Measurements from ENCODE around the gene RALGPS1.

The RALGPS1 gene

DNA sequence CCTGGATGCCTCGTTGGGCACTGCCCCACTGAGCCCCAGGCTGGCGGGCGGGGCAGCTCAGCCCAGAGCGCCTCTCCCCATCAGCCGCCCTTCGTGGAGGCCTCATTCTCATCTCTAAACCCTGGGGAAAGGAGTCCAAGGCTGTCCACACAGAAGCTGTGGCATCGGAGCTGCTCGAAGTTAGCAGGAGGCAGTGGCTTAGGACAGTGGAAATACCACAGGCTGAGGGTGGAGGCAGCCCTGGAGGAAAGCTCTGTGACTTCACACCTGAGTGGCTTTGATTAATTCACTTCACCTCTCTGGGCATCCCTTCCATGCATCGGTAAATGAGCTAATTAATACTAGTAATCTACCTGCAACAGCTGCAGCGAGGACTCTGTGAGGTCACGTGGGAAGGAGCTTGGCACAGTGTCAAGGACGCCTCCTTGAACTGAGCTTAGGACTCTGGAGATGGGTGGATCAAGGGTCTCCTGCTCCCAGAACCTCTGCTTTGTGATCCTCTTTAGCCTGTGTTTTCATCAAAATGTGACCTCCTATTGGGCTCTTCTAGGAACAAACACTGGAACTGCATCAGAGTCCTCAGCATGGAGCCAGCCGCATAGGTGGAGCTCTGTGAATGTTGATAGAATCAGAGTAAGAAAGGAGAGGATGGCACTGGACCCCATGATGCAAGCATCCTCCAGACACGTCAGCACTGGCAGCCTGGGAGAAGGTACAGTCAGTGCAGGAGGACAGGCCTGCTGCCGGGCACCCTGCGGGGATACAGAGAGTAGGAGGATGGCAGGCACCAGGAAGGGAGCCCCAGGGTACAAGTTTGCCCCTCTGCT, 208.7 kb downstream of the RALGPS1 start:
- no peak for DNase-seq

DNA sequence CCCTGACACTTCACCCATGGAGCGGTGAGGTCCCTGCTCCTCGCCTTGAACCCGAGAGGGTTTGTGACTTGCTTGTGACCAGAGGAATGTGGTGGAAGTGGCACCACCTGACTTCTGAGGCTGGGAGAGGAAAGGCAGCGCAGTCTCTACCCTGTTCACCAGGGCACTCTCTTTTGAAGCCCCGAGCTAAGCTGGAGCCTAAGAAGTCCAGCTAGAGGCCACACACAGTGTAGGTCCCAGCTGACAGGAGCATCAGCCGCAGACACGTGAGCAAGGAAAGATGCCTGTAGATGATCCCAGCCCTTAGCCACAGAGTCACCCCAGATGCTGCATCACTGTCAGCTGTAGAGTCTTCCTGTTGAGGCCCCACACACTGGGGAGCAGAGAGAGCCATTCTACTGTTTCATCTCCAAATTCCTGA, 209.5 kb downstream of the RALGPS1 start:
- no peak for DNase-seq

DNA sequence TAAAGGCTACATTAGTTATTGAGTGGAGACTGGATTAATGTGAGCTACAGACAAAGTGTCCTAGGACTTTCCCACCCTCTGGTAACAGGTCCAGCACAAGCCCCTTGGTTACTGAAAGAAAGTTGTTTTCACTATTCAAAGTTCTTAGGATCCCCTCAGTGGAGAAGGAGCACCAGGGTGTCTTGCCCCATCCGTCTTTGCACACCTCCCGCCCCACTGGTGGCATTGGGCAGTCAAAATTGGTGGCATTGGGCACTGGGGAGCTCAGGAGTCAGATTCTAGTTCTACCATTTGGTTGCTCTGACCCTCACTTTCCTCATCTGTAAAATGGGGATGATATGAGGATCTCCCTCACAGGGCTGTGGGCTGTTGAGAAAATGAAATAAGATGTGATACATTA, 210.2 kb downstream of the RALGPS1 start:
- no peak for DNase-seq

DNA sequence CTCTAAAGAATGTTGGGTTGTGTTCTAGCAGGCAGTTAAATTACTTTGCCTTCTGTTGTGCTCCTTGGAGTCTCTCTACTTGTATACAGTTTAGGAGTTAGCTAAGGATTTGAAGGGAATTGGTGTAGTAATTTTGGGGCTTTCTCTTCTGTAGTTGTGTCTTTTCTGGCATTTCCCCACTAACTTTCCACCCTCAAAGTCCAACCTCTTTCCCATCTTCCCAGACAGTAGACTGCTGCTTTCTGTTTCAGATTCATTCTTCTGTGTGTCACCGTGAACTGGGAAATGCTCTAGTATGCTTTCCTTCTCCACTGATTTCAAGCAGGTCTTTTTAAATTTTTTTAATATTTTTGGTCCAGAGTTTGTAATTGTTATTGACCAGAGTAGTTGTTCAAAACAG, 212.4 kb downstream of the RALGPS1 start:
- no peak for DNase-seq

DNA sequence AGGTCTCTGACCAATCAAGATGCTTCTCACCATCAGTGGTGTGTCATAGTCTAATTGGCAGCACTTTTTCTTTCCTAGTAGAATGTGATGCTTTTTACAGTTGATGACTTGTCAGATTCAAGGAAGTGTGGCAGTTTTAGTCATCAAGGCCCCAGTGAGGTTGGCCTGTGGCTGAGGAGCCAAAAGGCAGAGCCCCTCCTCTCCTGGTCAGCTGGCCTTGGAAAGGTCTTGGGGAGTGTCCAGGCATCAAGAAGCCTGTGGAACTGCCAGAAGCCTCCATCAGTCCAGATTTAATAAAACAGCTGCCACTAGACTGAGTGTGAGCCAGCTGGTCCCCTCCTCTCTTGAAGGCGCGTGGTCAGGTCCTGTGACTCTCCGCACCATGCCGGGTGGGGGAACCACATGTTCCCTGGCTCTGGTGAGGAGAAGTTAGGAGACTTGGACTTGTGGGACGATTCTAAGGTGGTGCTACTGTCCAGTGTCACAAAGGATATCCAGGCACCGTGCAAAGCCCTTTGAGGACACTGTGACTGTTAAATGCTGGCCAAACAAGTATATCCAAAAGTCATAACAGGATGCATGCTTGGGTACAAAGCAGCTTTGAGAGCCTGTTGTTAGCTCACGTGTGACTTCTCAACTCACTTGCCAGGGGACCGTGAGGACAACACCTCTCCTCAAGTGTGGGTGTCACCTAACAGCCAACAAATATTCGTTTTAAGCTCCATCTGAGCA, 213.9 kb downstream of the RALGPS1 start:
- no peak for DNase-seq

DNA sequence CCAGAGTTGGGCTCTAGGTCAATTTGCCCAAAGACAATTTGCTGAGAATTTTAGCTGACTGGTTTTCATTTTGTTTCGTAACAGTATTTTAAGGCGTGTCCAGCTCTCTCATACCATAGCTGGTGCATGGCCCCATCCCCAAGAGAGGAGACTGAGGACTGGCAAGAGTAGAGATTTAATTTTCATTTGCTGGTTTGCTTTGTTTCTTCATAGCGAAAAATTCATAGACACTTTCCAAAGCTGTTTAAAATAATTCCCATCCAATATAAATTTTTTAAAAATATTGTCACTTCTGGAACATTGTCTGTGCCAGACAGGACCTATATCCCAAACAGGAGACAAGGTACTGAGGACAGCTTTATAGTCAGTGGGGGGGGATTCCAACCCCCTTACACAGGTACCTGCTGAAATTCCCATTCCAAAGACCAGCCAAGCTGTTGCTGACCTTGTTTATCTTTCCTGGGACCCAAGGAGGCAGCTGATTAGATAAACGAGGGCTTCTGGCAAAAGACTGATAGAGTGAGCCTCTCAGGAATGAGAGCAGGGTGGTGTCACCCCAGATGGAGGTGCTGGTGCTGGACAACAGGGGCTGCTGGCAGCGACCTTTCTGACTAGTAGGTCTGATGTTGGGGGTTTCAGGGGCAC, 214.6 kb downstream of the RALGPS1 start:
- DNase-seq, result no peak

DNA sequence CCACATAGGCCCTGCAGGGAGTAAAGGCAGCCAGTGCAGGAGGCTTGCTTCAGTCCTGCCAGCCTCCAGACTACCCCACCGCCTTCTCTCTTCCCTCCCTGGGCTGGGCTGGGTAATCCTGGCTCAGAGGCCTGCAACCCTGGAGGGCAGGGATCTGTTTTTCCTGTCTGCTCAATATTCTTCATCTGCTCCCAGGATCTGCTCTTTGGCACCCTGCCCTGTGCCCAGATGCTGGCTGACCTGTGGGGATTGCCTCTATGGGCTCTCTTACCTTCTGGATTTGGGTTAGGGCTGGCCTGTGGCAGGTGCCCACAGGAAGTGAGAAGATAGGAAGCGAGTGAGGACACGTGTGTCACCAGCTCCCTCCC, 215.1 kb downstream of the RALGPS1 start:
- no peak for DNase-seq

DNA sequence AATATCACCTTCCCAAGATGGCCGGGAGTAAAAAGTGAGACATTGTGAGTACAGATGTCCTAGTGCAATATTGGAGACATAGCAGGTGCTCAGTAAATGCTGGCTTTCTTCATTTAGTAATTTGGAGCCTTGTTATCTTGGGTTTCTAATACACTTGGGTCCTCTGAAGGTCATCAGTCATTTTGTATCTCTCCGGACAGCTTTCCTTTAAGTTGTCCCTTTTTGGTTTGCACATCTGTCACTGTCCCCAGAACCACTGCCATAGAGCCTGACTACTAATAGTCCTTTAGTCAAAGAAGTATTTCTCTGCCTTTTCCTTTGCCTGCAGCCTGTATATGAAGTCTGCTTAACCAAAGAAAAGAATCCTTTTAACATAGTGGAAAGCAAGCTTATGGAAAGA, 215.7 kb downstream of the RALGPS1 start:
- DNase-seq, result no peak

DNA sequence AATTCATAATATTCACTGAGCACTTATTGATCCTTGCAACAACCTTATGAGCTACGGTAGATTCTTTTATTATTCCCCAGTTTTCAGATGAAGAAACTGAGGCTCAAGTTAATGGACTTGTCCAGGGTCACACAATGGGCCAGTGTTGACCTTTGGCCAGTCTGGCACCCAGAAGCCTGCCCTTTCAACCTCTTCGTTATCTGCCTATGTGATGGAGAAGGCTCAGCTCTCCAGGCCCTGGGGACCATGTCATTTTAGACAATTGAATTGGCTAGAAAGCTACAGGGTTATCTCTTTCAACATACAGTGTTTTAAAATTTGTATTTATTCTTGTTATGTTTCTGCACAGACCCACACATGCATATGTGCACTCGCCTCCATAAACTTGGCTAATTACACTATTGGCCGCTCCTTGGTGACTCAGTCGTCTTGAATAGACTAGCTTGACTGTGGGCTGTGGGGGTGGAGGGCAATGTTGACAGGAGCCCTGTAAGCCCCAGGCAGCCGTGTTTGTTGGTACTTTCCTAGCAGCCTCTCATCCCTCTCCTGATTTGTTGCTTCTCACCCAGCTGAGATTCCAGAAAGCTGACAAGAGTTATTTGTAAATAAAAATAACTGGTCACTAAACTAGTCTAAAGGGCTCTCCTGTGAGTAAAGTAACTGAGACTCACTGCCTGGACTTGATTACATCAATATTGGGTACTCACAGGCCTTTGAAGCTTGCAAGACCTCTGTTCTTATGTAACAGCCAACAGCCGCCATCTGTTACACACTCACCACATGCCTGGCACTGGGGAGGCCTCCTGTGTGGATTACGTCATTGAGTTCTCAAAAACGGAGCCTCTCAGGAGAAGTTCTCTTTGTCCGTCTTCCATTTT, 216.3 kb downstream of the RALGPS1 start:
- DNase-seq, result no peak

DNA sequence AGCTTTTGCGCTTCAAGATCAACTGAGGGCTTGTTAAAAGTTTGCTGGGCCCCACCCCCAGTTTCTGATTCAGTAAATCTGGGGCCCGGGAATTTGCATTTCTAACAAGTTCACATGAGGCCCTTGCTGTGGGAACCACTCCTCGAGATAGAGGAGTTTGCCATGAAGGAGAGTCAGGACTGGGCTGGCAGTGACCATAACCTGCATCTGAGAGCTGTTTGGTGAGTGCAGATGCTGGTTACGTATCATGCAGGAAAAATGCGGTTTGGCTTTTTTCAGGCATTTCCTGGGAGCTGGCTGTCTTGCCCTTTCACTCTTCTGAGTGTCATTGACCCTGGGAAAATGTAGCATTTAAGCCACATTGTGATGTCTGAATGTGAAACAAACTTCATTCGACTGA, 217.3 kb downstream of the RALGPS1 start:
- DNase-seq, result no peak

DNA sequence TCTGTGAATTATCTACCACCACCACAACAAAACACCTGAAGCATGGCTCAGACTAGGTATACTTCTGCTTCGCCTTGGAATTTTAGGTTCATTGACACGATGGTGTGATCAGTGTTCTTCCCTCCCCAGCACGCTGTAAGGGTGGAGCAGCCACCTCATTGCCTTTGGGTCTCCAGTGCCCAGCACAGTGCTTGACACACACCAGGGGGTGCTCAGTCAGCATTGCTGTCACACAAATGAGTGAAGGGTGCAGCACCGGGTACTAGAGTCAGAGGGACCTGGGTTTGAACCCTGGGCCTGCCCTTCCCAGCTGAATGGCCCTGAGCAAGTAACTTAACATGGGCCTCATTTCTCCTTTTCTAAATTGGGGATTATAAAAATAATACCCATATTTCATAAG, 217.8 kb downstream of the RALGPS1 start:
- no peak for DNase-seq

DNA sequence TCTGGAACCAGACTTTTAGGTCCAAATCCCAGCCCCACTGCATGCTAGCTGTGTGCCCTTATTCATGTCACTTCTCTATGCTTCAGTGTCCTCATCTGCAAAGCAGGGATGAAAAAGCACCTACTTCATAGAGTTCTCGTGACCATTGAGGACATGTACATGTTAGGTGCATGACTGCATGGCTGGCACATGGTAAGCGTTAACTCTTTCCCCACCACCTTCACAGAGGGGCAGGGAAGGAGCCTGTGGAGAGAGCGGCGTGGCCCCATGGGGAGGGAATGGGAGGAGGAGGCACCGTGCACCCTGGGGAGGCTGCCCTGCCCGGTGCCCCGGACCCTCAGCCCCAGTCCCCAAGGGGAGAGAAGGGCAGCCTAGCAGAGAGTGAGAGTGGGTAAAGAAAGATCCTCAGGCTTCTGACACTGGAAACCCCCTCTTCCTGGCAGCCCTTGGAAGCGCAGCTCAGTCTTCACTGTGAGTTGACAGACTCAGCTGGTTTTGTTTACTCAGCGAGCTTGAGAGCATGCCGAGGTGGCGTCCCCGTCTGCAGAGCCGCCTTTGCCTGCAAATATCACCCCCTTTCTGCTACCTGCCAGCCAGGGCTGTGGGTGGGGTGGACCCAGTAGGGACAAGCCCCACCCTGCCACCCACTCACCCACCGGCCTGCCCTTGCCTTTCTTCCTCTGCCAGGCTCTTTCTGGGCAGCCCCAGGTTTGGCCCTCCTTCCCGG, 218.5 kb downstream of the RALGPS1 start:
- DNase-seq, result no peak

DNA sequence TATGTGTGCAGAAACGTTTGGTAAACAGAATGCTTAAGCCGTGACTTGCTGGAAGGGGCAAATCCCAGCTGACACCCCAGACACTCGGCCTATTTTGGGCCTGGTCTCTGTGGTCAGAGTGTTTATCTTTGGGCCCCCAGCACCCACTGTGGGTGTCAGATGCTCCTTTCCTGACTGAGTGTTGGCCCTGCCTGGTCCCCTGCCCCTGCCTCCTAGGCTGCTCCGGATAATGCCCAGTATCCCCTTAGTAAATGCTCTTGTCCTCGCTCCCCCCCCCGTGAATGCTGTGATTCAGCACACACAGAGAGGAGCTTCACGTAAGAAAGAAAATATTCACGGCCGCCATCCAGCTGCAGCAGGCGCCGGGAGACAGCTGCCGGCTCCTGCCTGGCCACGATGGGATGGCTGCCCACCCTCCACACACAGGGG, 219.2 kb downstream of the RALGPS1 start:
- no peak for DNase-seq

DNA sequence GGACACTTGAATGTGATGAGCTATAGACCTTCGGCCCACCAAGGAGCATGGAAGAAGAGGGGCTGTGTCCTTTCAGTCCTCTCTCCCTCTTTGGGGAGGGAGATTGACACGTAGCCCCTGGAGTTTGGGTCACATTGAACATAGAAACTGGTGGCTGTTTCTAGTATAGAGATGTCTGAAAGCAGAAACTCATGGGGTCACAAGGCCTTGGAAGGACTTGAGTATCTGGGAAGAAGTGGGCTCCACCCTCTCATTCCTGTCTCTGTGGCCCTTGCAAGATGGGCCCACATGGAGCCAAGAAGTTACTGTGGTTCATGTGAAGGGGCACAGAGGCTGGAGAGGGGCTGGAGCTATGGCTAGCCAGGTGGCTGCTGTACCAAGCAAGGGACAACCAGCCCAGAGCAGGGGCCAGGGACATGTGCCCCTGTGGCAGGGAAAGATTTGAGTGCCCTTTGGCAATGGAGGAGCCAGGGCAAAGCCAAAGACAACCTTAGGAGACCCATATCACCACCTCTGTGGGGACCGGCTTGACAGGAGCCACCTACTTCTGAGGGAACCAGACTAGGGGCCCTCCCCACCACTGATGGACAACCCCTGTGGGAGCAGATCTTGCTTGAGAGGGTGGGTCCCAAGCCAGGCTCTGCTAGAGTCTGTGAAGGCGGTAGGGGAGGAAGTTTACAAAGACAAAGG, 220.6 kb downstream of the RALGPS1 start:
- no peak for DNase-seq

DNA sequence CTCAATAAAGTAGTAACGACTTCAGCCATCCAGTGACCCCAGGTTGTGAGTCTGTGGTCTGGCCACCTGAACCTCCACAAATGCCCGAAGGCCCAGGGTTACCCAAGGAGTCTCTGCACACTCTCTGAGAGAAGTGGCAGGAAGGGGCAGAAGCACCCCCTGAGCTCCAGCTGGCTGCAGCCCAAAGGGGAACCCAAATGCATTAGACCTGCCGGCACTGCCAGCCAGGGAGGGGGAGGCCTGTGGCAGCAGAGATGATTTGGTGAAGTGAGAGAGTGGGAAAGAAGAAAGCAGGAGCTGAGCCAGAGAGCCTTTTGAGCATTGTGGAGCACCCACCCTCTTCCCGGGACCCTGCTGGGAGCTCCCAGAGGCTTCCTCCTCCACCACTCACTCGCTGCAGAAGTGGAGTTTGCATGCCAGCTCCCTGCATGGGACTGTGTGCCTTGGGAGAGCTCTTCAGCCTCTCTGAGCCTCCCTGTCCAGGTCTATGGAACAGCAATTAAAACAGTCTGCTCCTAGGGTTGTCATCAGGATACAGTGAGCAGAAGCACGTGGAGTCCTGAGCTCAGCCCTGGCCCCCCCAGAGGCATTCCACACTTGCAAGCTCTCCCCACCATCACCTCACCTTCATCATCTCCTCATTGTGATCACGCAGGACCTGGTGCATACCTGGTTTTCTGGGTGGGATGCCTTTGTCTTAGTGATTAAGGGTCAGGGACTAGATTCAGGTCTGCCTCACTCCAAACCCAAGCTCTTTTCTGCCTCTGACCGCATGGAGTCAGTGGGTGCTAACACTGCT, 221.7 kb downstream of the RALGPS1 start:
- no peak for DNase-seq

DNA sequence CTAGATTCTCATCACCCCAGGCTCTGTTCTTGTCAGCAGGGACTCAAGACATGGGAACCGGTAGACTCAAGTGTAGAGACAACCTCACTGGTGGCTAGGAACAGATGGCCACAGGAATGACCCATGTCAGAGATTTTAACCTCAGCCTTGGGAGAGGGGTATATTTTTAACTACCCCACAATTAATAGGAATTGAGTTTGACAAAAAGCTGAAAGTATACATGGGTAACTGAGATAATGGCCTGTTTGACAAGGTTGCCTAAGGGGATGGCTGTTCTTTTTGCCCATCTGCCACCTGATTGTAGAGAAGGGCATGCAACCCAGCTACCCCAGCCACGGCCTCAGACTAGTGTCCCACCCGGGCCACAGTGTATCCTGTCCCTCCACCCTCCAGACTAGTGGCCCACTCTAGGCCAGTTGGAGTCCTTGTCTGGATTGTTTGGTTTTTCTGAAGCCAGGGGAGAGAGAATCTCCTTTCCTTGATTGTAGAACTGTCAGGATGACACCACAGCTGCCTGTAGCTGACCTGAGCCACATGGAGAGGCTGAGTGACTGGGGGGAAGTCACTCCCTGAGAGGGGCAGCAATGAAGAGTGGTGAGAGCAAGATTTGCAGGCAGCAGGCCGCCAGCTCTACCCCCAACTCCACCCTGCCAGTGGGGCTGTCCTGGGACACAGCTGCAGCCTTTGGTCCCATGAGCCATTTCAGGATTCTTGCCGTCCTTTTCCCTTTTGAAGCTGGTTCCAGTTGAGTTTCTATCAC, 222.5 kb downstream of the RALGPS1 start:
- DNase-seq, result no peak

DNA sequence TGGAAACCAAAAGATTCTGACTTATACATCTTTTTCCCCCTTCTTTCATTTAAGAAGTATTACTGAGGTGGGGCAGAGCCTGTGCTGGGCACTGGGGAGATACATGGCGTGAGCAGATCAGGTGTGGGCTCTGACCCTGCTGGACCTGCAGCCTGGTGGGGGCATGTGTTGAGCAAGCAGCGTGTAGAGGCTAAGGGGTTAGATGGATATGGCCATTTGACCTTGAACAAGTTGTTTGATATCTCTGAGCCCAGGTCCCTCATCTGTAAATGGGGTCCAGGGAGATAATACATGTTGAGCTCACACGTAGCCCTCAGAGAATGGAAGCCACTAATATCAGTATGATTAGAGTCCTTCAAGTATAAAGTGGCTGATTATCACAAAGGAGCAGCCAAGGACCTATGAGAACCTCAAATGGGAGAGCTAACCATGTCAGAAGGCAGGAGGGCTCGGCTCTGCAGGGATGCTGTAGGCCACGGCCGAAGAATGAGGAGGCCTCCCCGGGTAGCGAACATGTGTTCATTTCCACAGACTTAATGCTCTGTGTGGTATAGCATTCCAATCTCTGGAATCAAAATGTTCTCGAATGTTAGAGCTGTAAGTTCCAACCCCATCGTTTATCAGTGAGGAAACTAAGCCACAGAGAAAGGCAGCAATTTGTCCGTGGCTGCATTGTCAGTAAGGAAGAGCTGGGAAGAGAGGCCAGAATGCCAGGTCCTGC, 223.2 kb downstream of the RALGPS1 start:
- DNase-seq, result no peak

DNA sequence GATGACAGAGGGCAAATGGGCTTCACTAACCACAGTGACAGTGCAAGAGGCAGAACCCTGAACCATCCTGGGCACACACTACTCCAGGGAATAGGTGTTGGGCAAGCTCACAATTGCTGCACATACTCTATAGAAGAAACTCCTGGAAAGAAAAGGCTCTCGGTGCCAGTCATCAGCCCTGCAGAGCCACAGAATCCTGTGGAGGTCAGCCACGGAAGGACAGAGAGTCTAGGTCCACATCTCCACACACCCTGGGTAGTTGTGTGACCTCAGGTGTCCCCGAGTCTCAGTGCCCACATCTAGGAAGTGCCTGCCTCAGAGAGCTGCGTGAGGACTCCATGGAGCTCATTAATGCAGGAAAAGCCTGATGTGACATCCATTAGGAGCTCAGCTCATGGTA, 223.9 kb downstream of the RALGPS1 start:
- no peak for DNase-seq

DNA sequence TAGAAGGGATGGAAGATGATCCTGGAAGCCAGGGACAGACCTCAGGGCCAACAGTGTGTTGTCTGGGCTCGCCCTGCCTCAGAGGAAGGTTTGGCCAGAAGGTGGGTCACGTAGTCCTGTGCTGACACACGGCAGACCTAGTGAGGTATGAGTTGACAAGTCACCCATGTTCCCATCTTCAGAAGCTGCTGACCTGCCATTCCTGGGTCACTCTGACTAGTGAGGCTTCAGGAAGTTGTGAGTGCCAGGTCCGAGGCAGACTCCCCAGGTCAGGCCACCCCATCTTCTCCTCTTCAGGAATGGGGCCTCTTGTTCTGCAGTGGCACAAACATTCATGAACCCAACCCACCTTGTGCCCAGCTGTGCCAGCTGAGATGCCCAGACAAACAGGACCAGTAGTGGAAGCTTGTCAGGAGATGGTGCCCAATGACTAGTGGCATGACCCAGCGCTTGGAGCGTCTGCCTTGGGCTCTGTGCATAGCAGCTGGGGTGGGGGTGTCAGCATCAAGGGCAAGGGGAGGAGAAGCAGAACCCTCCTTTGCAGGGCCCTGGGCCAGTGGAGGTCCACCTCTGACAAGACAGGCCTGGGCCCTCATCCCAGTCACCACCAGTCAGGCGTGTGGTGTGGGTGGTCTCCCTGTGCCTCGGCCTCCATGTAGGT, 224.6 kb downstream of the RALGPS1 start:
- DNase-seq, result no peak
